Erythroblast (primary cell): Measurements from ENCODE around the gene CCND2.
"Not testable (repeated sequence)": the region's sequence is repeated elsewhere in the genome, so short reads cannot be mapped to it uniquely, and the experiment has no call there.

Experiments
- DNase-seq, 2 experiments: peaks; one replicate each; lab custom pipeline; 2025; lab: John Stamatoyannopoulos, UW
- GATA1 ChIP-seq: IDR thresholded peaks from 2 replicates; pipeline ENCODE4 v1.6.1; 2011; ENCODE audit warnings: low read depth, mild to moderate bottlenecking, control low read depth, low read length, moderate library complexity
- POLR2A ChIP-seq: IDR thresholded peaks from 2 replicates; pipeline ENCODE4 v1.6.1; 2011; ENCODE audit warnings: mild to moderate bottlenecking, low read length

CCND2 gene

DNA sequence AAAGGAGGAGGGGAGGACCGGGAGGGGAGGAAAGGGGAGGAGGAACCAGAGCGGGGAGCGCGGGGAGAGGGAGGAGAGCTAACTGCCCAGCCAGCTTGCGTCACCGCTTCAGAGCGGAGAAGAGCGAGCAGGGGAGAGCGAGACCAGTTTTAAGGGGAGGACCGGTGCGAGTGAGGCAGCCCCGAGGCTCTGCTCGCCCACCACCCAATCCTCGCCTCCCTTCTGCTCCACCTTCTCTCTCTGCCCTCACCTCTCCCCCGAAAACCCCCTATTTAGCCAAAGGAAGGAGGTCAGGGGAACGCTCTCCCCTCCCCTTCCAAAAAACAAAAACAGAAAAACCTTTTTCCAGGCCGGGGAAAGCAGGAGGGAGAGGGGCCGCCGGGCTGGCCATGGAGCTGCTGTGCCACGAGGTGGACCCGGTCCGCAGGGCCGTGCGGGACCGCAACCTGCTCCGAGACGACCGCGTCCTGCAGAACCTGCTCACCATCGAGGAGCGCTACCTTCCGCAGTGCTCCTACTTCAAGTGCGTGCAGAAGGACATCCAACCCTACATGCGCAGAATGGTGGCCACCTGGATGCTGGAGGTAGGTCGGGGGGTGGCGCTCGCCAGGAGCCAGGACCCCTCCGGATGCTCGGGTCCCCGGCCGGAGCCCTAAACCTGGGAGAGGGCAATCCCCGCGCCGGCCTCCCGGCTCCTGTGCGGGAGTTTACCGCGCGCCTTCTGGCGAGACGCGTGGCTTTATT lies at the start of gene CCND2:
Gene CCND2, plus strand, starts transcription at position 111 of the 744 bp plus-strand sequence. Its CDS starts 279 bp downstream, at position 390.
- peak; percentile 71 to 75 for DNase-seq
- TF ChIP-seq GATA1 = no peak
- TF ChIP-seq POLR2A = peak; percentile 87

DNA sequence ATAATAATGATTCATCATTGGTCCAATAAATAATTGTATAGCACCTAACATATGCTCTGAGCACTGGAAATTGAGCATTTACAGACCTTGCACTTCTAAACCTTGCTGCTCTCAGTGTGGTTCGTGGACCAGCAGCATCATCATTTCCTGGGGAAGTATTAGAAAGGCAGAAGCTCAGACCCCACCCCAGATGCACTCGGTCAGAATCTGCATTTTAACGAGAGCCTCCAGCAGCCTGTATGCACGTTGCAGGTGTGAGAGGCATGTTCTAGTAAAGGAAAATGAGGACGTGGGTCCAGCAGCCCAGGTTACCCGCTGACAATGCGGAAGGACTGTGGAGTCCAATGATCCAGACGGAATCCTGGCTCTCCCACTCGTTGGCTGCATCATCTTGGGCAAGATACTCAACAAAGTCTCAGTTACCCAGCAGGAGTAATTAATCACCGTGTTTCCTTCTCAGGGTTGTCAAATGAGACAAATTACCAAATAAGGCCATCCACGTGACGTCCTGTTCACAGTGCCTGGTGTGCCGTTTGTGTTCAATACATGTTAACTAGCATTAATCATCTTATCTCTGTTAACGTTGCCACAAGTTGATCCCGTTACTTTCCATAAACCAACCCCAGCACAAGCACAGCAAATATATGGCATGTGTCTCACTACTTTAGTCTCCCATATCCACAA lies 49.2 kb upstream of the CCND2 start:
- no peak for DNase-seq
- TF ChIP-seq GATA1 = no peak
- TF ChIP-seq POLR2A = no peak

DNA sequence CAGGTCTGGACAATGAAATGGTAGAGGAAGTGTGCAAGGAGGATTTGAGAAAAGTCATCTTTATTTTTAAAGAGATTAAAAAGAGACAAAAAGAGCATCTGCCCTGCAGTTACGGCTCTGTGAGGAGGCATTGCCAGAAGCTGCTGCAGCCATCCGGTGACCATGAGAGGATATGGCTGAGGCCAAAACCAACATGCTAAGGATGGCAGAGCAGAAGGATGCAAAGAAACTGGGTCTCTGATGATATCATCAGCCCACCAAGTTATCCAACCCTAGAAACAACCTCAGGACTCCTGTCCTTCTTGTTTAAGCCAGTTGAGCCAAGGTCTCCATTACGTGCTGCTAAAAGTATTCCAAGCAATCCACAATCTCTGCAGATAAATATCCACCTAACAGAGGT lies 48.0 kb upstream of the CCND2 start:
- DNase-seq = no peak
- TF ChIP-seq GATA1 (no peak), POLR2A (no peak)

DNA sequence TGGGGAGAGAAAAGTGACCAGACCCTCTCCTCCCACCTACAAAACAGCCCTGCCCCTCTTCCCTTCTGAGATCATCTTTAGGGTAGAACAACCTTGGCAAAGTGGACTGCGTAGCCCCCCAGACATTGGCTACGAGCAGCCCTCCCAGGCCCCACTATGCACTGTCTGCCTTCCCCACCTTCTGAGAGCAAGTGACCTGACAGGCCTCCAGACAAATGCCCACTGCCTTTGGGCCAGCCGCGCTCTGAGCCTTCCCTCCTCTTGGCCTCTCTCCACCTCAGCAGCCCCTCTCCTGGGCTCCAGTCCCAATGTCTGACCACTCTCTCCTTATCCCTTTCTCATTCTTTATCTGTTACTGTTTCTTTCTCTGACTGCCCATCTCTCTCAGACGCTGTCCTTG lies 46.5 kb upstream of the CCND2 start:
- TF ChIP-seq GATA1 (no peak), POLR2A (no peak)
- no peak for DNase-seq

DNA sequence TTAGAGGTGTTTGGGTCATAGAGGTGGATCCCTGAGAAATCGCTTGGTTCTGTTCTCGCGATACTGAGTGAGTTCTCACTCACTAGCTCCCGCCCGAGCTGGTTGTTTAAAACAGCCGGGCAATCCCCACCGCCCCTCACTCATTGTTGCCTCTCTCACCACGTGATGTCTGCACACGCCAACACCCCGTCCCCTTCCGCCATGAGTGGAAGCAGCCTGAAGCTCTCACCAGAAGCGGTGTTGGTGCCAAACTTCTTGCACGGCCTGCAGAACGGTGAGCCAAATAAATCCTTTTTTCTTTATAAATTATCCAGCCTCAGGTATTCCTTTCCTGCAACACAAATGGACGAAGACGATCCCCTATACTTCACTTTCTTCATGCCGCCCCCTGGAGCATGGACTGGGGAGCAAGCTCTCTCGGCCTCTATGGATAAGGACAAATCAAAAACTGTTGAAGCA lies 45.4 kb upstream of the CCND2 start:
- TF ChIP-seq GATA1 = no peak
- TF ChIP-seq POLR2A = no peak
- DNase-seq = no peak

DNA sequence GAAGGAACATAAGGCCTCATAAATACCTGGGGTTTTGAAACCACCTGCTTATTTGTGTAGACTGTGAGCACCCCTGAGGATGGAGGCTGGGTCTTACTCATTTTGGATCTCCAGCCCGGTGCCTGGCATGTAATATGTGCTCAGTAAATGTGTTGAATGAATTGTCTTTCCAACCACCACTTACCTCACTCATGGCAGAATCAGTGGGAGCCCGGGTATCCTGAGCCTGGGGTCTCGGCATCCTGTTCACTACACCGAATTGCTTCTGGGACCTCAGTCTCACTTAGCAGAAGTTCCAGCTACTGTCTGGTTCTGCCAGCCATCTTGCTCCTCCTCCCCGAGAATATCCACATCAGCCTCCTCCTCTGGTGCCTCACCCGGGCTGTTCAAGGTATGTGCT lies 43.0 kb upstream of the CCND2 start:
- DNase-seq = no peak
- TF ChIP-seq GATA1 (no peak), POLR2A (no peak)

DNA sequence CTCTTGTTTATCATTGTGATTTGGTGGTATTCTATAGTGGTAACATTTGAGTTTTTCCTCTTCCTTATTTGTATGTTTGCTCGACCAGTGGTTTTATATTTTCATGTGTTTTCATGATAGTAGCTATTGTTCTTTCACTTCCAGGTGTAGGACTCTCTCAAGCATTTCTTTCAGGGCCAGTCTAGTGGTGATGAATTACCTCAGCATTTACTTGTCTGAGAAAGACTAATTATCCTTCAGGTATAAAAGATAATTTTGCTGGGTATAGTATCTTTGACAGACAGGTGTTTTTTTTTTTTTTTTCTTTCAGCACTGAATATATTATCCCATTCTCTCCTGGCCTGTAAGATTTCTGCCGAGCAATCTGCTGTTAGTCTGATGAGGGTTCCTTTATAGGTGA lies 35.0 kb upstream of the CCND2 start:
- no peak for DNase-seq
- no peak for TF ChIP-seq POLR2A

DNA sequence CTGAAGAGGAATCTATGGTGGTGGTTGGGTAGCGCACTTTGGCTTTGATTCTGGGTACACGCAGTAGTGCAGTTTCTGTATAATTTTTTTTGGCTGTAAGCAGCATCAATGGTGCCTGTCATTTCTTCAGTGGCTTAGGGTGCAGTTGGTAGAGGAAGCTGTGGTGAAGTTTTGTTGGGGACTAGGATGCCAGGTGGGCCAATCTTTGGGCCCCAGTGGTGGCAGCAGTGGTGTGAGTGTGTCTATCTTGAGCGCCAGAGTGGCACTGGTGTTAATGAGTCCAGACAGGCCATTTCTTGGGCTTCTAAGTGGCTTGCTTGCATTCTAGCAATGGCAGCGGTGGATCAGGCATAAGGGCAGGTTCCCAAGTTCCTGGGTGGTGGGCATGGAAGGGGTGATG lies 33.8 kb upstream of the CCND2 start:
- no peak for DNase-seq

DNA sequence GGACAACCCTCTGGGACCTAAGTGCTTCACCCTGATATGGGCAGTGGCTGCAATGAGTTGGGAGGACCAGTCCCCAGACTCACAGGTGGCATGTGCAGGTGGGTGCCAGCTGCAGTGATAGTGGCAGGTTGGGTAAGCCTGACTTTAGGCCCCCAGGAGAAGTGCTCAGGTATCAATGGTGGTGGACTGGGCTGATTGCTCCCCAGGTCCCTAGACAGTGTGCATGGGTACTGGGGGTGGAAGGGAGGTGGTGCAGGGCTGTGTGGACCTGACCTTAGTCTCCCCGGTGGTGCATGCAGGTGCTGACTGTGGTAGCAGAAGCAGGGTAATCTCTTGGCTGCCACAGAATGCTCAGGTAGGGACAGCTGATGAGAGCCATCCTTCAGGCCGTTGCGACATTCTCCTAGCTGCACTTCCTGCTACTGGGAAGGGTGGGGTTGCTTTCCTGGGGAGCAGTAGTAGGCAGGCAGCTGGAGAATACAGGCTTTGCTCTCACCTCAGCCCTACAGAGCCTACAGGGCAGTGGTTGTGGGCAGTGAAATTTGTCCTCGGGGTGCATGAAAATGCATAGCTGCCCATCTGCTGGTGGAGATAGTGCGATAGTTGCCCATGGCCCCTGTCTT lies 33.3 kb upstream of the CCND2 start:
- TF ChIP-seq POLR2A = no peak
- no peak for TF ChIP-seq GATA1
- DNase-seq = no peak

More for the DNA sequence above, 33.8 kb upstream of the CCND2 start:
- TF ChIP-seq POLR2A (no peak), GATA1 (no peak)

DNA sequence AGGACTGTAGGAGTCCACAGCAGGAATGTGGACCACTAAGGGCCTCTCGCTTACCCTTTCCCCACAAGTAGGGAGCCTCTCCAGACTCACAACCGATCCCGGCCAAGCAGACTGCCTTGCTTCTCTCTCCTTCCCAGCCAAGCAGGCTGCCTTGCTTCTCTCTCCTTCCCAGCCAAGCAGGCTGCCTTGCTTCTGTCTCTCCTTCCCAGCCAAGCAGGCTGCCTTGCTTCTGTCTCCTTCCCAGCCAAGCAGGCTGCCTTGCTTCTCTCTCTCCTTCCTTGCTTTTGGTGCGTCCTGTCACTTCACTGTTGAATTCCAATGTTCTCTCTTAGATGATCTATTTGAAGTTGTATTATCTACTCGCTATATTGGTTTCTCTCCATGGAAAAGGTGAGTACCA lies 32.6 kb upstream of the CCND2 start:
- no peak for TF ChIP-seq GATA1
- no peak for TF ChIP-seq POLR2A

DNA sequence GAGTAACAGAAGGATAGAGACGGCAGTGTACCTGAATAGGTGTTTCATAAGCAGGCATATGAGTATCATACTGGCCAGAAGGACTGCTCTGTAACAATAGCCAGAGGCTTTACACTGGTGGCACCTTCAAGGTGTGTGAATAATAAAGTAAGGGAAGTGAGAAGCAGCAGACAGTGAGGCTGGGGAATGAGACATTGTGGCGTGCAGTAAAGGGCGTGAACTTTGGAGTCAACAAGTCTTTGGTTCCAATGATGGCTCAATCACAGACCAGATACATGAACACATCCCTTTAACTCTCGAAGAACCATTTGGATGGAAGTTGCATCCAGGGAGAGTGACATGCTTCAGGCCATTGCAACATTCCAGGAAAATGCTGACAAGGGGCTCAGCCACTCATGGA lies 32.0 kb upstream of the CCND2 start:
- TF ChIP-seq POLR2A (no peak), GATA1 (no peak)
- no peak for DNase-seq

More for the DNA sequence above, 32.6 kb upstream of the CCND2 start:
- no peak for DNase-seq

DNA sequence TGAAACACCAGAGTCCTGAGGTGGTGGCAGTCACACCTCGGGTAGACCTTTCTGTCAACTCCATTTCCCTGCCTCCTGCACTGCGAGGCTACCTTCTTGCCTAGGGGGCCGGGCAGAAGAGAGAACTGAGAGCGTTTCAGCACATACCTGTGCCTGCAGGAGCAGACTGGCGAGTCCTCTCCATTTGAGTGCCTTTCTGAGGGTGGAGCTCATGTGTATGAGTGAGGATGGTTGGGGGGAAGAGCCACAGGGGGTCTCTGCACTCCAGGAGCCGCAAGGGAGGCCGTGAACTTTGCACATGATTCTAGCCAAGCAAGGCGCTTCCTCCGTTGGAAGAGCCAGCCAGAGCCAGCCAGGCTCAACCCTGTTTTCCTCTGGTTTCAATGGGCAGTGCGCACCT lies 31.0 kb upstream of the CCND2 start:
- TF ChIP-seq GATA1 (no peak), POLR2A (no peak)

DNA sequence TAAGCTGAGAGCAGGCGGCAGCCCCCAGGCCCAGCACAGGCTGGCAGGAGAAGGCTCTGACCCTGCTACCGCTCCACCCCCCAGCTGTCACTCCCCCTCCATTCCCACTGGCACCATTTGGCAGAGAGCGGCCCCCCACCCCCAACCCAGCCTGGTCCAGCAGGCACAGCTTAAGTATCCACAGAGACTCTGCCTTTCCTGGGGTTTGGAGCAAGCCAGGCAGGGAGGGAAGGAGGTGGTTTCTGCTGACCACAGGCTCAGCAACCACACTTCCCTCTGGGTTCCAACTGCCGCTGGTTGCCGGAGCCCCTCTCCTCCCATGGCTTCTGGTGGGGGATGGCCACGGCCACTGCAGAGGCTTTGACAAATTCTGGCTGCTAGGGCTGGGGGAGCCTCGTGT lies 30.5 kb upstream of the CCND2 start:
- no peak for TF ChIP-seq GATA1
- DNase-seq = no peak

More for the DNA sequence above, 31.0 kb upstream of the CCND2 start:
- DNase-seq = no peak

DNA sequence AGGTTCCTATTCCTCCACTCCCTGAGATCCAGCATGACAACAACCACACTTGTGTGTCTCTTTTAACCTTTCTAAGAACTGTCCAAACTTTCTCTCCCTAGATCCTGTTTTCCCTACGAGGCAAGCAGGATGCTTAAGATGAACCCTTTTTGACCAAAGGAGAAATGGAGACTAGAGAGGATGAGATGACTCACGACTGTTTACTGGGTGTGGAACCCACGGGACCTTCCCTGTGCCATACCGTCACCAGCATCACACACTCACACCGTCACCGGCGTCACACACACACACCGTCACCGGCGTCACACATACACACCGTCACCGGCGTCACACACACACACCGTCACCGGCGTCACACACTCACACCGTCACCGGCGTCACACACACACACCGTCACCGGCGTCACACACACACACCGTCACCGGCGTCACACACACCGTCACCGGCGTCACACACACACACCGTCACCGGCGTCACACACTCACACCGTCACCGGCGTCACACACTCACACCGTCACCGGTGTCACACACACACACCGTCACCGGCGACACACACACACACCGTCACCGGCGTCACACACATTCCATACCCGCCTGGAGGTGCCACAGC lies 30.0 kb upstream of the CCND2 start:
- not testable (repeated sequence) for DNase-seq

DNA sequence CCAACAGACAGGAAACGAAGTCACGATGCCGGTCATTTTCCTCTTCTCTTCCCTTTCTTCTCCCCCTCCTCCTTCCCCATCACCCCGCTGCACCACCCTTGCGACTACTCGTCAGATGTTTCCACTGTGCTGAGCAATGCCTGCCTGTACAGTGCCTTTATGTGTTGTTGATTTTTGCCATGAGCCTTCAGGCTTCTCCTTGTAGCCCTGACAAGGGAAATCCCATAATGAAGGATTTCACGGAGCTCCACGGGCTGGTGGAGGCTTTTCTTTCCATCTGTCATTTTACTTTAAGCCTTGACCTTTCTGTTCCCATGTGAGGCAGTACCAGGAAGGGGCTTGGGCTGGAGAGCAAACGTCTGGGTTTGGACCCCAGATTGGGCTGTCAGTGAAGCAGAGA lies 28.7 kb upstream of the CCND2 start:
- DNase-seq = no peak
- TF ChIP-seq POLR2A = no peak
- no peak for TF ChIP-seq GATA1
